Activated CD4-positive, alpha-beta T cell treated with anti-CD3 and anti-CD28 coated beads, Interleukin-2, amount 50 U/mL, for 4 hours (primary cell): ENCODE data around the gene SLC38A3.

Experiments used
- DNase-seq, 2 experiments: peaks; one replicate each; pipeline ENCODE4 v3.0.0-alpha.2; 2020

The SLC38A3 gene

DNA sequence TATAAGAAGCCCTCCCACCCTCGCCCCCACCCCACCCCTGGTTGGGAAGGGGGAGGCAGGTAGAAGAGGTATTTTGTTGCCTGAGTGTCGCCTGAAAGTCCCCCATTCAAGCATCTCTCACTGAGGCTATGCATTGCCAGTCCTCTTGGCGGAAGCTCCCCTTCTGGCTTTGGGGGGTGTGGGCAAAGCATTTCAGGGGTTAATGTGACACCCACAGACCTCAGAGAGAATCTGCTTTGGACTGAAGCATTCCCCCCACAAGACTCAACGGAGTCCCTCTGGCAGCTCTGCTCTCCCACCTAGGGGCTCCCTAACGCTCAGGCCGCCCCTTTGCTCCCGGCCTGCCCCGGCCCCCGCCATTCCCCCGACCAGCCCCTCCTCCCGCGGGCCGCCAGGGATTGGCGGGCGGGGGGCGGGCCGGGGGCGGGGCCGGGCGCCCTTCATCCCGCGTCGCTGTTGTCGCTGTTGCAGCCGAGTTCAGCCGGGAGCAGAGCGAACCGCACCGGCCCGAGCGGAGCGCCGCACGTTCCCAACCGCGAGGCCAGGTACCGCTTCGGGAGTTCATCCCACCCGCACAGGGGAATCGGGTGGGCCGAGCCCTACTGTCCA is at the start of gene SLC38A3:
Gene SLC38A3, plus strand, starts transcription at position 468 of the 609 bp plus-strand sequence. CDS start 8,929 bp downstream, outside the sequence.
- no peak for DNase-seq

- DNase-seq, result no peak
Measured at GRCh38 chr3:50155491-50155878, 49.6 kb upstream of the SLC38A3 start.

- no peak for DNase-seq
Measured at GRCh38 chr3:50155891-50156290, 49.2 kb upstream of the SLC38A3 start.

DNA sequence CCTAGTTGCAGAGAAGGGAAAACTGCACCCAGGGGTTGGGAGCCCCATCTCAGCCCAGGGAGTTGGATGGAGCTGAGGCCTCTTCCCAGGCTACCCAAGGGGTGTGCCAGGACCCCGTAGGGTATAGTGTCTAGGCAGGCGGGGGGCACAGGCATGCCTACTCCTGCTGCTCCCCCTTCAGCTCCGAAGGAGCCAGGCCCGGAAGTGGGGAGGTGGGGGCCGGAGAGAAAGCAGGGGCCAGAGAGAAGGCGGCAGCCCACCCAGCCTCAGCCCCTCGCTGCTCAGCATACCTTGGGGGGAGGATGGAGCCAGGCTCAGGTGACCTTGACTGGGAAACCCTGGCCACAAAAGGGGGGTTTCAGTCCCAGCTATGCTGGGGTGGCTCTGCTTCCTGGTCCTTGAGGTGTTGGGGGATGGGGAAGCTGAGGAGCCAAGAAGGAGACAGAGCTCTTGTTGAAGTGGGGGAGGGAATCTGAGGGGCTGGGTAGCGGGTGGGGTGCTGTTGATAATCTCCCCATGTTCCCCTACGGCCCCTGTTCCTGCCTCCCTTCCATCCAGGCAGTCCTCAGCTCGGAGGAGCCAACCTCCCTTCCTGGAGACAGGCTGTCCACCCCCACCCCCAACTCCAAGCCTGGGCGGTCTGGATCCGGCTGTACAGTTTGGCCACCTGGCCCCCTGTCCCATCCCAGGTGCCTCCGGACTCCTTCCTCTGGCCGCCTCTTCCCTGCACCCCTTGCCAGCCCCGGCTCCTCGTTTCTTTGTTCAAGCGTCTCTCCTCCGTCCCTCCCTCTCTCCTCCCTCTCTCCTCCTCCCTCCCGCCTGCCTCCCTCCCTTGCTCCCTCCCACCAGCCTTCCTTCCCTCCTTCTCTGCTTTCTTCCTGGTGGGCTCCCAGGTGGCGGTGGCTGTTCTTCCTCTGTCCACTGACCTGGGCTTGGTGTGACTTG is 48.2 kb upstream of the SLC38A3 start:
- DNase-seq, result no peak

DNA sequence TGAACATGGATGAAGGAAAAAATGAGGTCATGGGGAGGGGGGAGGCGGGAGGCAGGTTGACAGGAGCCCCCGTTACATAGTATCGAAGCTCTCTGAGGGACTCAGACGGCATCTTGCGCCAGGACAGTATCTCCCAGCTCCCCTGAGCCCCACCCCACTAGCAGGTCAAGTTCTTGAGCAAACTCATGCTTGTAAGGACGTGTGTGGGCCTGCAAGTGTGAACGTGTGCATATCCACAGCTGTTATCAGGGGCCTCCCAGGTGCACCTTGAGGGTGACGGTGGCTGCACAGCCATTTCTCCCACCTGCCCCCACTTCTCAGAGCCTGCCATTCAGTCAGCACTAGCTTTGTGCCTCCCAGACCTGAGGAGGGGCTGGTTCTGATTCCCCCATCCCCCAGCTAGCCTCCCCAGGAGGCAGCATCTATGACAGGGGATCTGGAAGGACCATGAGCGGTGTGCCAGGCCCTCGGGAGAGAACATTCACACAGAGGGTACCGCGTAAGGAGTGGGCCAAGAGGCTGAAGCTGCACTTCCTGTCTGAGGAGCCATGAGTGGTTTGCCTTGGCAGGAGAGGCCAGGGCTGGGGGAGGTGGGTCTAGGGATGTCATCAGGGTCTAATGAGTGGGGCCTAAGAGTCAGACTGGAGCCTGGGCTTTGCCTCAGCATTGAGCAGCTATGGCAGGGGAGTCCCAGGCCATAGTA is 47.1 kb upstream of the SLC38A3 start:
- no peak for DNase-seq

DNA sequence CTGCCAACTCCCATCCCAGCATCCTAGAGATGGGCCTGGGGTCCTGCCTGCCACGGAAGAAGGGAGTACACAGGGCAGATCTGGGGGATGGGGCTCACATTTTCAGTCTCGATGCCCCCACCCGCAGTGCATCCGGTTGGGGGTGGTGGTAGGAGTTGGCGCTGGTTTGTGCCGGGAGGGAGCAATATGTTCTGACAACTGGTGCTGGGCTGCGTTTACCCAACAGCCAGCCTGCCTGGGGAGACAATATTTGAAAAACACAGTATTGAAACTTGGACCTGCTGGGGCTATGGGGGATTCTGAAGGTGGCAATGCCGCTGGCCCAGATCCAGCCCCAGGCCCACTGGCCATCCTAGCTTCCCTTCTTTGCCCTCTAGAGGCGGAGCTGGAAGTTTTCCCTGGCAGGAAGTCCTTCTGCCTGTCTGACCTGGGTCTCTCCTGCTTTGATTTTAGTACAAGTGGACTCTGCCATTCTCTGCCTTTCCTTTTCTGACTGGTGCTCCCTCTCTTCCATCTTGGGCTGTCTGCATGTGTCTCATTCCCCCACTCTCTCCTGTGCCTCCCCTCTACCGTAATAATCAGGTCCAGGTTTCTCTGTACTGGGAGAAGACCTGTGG is 46.4 kb upstream of the SLC38A3 start:
- no peak for DNase-seq

DNA sequence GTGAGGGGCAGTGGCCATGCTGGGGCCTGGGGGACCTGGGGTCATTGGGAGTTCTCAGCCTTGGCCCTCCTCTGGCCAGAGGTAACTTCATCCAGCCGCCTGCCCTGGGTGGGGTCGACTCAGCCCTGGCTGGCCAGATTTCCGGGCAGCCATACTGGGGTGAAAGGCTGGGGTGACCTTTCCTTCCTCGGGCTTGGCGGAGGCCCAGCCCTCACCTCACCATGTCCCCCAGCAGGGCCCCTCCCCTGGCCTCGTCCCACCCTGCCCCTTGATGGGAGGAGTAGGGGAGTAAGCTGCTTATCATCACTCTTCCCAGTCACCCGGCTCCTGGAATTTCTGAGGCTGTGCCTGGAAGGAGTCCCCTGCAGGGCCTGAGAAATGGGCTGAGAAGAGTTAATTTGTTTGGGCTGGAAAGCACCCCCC is 44.5 kb upstream of the SLC38A3 start:
- DNase-seq, result no peak

- DNase-seq, result no peak
Measured at GRCh38 chr3:50161320-50161719, 43.8 kb upstream of the SLC38A3 start.

GRCh38 chr3:50162034-50162883 is 42.8 kb upstream of the SLC38A3 start:
- no peak for DNase-seq

GRCh38 chr3:50163572-50164455 is 41.3 kb upstream of the SLC38A3 start:
- no peak for DNase-seq

GRCh38 chr3:50164481-50164880 is 40.6 kb upstream of the SLC38A3 start:
- DNase-seq, result no peak

DNA sequence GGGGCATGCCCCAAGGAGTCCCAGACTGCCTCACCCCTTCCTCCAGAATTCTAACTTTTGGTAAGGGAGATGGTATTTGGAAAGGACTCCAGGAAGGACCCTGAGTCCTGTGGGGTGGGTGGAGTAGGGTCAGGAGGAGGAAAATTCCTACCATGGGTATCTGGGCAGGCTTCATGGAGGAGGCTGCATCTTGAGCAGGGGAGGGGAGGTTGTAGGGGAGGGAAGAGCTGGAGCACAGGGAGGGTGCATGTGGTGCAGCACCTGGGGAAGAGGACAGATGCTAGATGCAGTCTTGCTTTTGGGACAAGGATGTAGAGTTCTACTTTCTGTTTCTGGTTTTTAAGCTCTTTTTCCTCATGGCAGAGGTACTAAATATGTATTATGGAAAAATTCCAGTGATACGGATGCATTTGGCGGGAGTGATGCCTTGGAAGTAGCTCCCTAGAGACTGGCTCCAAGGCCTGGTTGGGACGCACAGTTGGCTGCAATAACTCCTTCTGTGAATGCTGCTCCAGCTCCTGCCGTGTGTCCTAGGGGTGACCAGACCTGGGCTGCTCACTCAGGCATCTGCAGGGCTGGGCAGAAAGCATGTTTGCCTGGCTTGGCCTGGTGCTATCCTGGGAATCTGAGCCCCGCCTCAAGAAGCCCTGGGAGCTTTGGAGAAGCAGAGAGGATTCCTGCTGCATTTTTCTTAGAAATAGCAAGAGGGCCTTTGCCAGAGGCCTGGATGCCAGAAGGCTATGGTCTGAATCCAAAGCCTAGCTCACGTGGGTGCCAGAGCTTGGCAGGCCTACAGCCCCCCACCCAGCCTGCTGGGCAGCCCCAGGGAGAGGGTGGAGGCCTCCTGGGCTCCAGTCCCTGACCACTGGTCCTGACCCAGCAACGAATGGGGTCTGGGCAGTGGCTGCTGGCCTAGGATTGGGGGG is 39.8 kb upstream of the SLC38A3 start:
- no peak for DNase-seq

DNA sequence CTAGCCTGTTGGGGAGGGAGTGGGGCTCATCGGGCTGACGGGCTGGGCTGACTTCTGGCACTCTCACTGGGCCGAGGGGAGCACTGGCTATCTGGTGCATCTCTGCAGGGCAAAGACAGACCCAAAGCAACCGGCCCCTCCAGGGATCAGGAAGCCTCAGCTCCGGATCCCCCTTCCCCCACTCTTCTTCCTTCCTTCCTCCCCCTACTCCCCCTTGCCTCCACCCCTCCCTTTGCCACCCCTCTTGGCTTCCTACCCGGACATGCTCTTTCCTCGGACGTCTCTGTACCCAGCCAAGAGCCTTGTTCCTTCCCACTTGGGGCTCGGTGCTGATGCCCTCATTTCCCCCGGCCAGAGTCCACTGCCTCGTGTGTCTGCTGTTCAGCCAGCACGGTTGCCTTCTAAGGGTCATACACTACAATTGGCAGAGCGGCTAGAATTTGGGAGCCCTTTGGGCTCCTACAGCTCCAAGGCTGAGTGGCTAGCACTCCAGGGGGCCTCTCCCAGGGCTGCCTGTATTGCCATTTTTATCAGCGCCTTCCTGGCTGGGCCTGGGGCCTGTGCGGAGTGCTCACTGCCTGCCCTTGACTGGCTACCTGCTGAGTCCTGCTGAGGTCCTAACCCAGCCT is 39.0 kb upstream of the SLC38A3 start:
- no peak for DNase-seq

DNA sequence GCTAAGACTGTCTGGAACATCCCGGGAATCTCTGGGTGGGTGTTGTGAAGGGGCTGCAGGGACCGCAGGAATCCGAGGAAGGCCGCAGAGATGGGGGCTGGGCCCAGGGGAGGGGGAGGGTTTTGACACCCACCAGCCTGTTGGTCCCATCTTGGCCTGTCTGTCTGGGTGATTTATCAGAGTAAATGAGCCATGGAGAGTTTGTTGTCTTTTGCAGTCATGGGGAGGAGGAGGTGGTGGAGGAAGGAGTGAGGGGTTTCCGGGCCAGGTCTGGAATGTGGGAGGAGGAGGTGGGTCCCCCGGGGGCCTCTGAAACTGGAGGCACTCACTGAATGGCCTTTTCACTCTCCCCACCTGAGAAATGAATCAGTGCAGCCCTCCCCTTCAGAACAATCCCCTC is 38.5 kb upstream of the SLC38A3 start:
- DNase-seq, result no peak

GRCh38 chr3:50167069-50167840 is 37.8 kb upstream of the SLC38A3 start:
- no peak for DNase-seq

GRCh38 chr3:50167841-50168209 is 37.2 kb upstream of the SLC38A3 start:
- DNase-seq, result no peak

- DNase-seq, result no peak
Measured at GRCh38 chr3:50168388-50168787, 36.7 kb upstream of the SLC38A3 start.

- DNase-seq, result no peak
Measured at GRCh38 chr3:50168791-50169190, 36.3 kb upstream of the SLC38A3 start.
